PC-3 (cell line): ENCODE results near the gene RSRC1. TPM values are rescaled to one million over a fixed set of nuclear protein-coding genes. Genes with fewer than 3 reads are reported as not detected.

ENCODE experiments used
- ATAC-seq: fragments of 200-7000 bp; cut with Tn5 transposase; 2 replicates; pipeline ENCODE4 v1.9.1; 2020; ENCODE audit warnings: mild to moderate bottlenecking, moderate library complexity
- BruUV-seq: library from RNA; stranded (reverse); fragments of 400-500 nt; replicated peaks from 2 replicates; lab custom pipeline; 2021; lab: Mats Ljungman, UMichigan
- CTCF ChIA-PET: fragments of 300-600 bp; sonication (Branson Sonifier 250); formaldehyde crosslinking; loops from one replicate; lab custom pipeline; 2022; ENCODE audit warnings: antibody characterized with exemption; lab: Charles Lee
- POLR2A ChIA-PET: fragments of 300-600 bp; sonication (Branson Sonifier 250); formaldehyde crosslinking; loops from one replicate; lab custom pipeline; 2022; ENCODE audit warnings: antibody characterized with exemption; ENCODE audit not compliant: unreplicated experiment; lab: Charles Lee
- DNase-seq: peaks from one replicate; pipeline ENCODE4 v3.0.0-alpha.2; 2015
- H2AFZ ChIP-seq: fragments of 300-600 bp; sonication (generic); 2 replicates; pipeline ENCODE4 v1.6.0; 2016; ENCODE audit warnings: antibody characterized with exemption, low read length
- H3F3A ChIP-seq: fragments of 300-600 bp; sonication (generic); one replicate; pipeline ENCODE4 v1.6.0; 2017; ENCODE audit warnings: antibody characterized with exemption, low read length, control low read depth, mild to moderate bottlenecking; ENCODE audit not compliant: unreplicated experiment
- H3K27ac ChIP-seq: fragments of 300-600 bp; sonication (generic); 2 replicates; pipeline ENCODE4 v1.5.1; 2016; ENCODE audit warnings: mild to moderate bottlenecking, low read length
- H3K27me3 ChIP-seq: fragments of 300-600 bp; sonication (generic); 2 replicates; pipeline ENCODE4 v1.6.1; 2016; ENCODE audit warnings: low read length, mixed read lengths
- H3K36me3 ChIP-seq: fragments of 300-600 bp; sonication (generic); 2 replicates; pipeline ENCODE4 v1.6.1; 2016; ENCODE audit warnings: low read depth, mixed run types, low read length, mixed read lengths
- H3K4me1 ChIP-seq: fragments of 300-600 bp; sonication (generic); 2 replicates; pipeline ENCODE4 v1.5.1; 2016; ENCODE audit warnings: low read length; ENCODE audit not compliant: insufficient read depth
- H3K4me2 ChIP-seq: fragments of 300-600 bp; sonication (generic); 2 replicates; pipeline ENCODE4 v1.6.0; 2016; ENCODE audit warnings: low read length
- H3K4me3 ChIP-seq: fragments of 300-600 bp; sonication (generic); 2 replicates; pipeline ENCODE4 v1.5.1; 2016; ENCODE audit warnings: mild to moderate bottlenecking, low read length, mixed read lengths
- H3K79me2 ChIP-seq: fragments of 300-600 bp; sonication (generic); 2 replicates; pipeline ENCODE4 v1.6.1; 2017; ENCODE audit warnings: low read length, mixed read lengths
- H3K9ac ChIP-seq: fragments of 300-600 bp; sonication (generic); 2 replicates; pipeline ENCODE4 v1.6.0; 2016; ENCODE audit warnings: mild to moderate bottlenecking, low read length
- H3K9me2 ChIP-seq: fragments of 300-600 bp; sonication (generic); replicated peaks from 2 replicates; pipeline ENCODE4 v1.6.1; 2016; ENCODE audit warnings: mixed run types, low read length, mixed read lengths
- H3K9me3 ChIP-seq: fragments of 300-600 bp; sonication (generic); 2 replicates; pipeline ENCODE4 v1.6.1; 2016; ENCODE audit warnings: low read length, mixed read lengths
- H4K20me1 ChIP-seq: fragments of 300-600 bp; sonication (generic); 2 replicates; pipeline ENCODE4 v1.6.1; 2016; ENCODE audit warnings: low read length, mixed read lengths
- EZH2 ChIP-seq: fragments of 300-600 bp; sonication (generic); IDR thresholded peaks from one replicate; pipeline ENCODE4 v1.6.1; 2017; ENCODE audit warnings: antibody characterized with exemption, mild to moderate bottlenecking, low read length; ENCODE audit not compliant: unreplicated experiment
- EZH2phosphoT487 ChIP-seq: fragments of 300-600 bp; sonication (generic); IDR thresholded peaks from 2 replicates; pipeline ENCODE4 v1.6.1; 2018; ENCODE audit warnings: mild to moderate bottlenecking, antibody characterized with exemption, low read length, borderline replicate concordance
- intact Hi-C: fragments of 100-400 bp; cut with micrococcal nuclease; formaldehyde crosslinking; loops from 2 replicates; pipeline ENCODE4 v1.9.0; 2023
- total RNA-seq: library from RNA; depleted of rRNA; stranded (reverse); fragments of >200 nt; gene quantifications from 2 replicates; pipeline ENCODE4 v1.2.3, GENCODE V29; 2014
- TF ChIP-seq, protein P1 (sequence below): fragments of 300-600 bp; sonication (generic); conservative IDR thresholded peaks from 2 replicates; pipeline ENCODE4 v1.5.1; 2017; ENCODE audit warnings: antibody characterized with exemption, low read depth, mild to moderate bottlenecking, low read length

Gene RSRC1
- total RNA-seq, 1 experiment from 2014 or later, result 39.5 TPM

DNA sequence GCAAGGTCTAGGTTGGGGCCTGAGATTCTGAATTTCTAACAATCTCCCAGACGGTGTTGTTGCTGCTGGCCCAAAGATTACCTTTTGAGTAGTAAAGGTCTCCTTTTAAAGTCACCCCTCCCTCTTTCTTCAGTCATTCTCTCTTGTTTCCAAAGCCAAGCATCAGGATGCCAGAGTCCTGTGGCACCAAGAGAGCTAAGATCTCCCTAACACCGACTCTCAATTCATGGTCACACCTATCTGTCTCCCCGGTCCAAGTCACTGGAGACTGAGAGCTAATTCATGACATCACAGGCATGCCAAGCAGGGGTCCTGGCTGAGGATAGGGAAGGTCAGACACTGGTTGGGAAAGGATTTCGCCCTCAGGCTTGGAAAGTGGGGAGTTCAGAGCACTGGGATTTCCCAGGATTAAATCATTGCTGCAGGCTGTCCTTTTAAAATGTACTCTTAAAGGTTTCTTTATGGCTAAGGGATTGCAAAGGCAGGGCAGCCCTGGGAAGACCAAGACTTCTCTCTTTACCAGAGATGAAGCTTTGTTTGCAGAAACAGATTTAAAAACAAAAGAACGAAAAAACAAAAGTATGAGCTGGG, 11.0 kb upstream of the RSRC1 start:
- no peaks in the 10 kb centered on the region for H3K9me3 ChIP-seq
- H2AFZ ChIP-seq, result no peak overlapping the region
- H4K20me1 ChIP-seq, result no peaks in the 10 kb centered on the region
- intact Hi-C loops, result no loop called here
- CTCF ChIA-PET, result no interaction called here
- H3K27ac ChIP-seq, result no peak overlapping the region
- H3K9ac ChIP-seq, result no peak overlapping the region
- POLR2A ChIA-PET, result no interaction called here
- no TSS peak for BruUV-seq
- no peak for DNase-seq
- peaks cover 4% of the 10 kb centered on the region for H3K27me3 ChIP-seq
- no peaks in the 10 kb centered on the region for H3K79me2 ChIP-seq
- H3F3A ChIP-seq, result no peaks in the 10 kb centered on the region
- H3K4me1 ChIP-seq, result no peaks in the 10 kb centered on the region
- no peak overlapping the region for H3K4me2 ChIP-seq
- no peaks in the 10 kb centered on the region for H3K36me3 ChIP-seq
- ATAC-seq, result no peak
- TF ChIP-seq EZH2 (no peak), EZH2phosphoT487 (no peak)
- TF ChIP-seq, protein P1, sequence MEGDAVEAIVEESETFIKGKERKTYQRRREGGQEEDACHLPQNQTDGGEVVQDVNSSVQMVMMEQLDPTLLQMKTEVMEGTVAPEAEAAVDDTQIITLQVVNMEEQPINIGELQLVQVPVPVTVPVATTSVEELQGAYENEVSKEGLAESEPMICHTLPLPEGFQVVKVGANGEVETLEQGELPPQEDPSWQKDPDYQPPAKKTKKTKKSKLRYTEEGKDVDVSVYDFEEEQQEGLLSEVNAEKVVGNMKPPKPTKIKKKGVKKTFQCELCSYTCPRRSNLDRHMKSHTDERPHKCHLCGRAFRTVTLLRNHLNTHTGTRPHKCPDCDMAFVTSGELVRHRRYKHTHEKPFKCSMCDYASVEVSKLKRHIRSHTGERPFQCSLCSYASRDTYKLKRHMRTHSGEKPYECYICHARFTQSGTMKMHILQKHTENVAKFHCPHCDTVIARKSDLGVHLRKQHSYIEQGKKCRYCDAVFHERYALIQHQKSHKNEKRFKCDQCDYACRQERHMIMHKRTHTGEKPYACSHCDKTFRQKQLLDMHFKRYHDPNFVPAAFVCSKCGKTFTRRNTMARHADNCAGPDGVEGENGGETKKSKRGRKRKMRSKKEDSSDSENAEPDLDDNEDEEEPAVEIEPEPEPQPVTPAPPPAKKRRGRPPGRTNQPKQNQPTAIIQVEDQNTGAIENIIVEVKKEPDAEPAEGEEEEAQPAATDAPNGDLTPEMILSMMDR, result no peak
- H3K9me2 ChIP-seq, result no peaks in the 10 kb centered on the region
- no peak overlapping the region for H3K4me3 ChIP-seq

DNA sequence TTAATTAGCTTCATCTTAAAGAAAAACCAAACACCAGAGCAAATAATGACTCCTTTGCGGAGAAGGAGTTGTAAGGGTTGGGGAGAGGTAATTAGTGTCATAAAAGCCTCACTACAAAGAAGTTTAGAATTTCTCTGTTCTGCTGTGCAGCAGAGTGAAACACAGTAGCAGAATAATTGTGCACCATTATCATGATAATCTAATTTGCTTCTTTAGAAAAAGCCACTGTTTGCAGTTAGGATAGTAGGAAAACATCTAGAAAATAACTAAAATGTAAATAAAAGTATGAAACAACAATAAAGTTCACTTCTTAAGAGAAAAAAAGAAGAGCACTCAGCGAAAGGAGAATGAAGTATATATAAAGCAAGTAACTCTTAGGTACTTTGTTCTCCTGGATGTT, 9.2 kb upstream of the RSRC1 start:
- POLR2A ChIA-PET, result no interaction called here
- H3K79me2 ChIP-seq, result no peaks in the 10 kb centered on the region
- no peaks in the 10 kb centered on the region for H4K20me1 ChIP-seq
- BruUV-seq, result no TSS peak
- ATAC-seq, result no peak
- no peak overlapping the region for H3K27ac ChIP-seq
- H3K9me2 ChIP-seq, result no peaks in the 10 kb centered on the region
- intact Hi-C loops, result no loop called here
- no peaks in the 10 kb centered on the region for H3K36me3 ChIP-seq
- no peak overlapping the region for H3K4me2 ChIP-seq
- no peaks in the 10 kb centered on the region for H3F3A ChIP-seq
- no peak for DNase-seq
- H3K27me3 ChIP-seq, result peaks cover 4% of the 10 kb centered on the region
- no peaks in the 10 kb centered on the region for H3K9me3 ChIP-seq
- TF ChIP-seq EZH2phosphoT487, result no peak
- TF ChIP-seq EZH2, result no peak
- TF ChIP-seq, protein P1, result no peak
- H3K9ac ChIP-seq, result no peak overlapping the region
- no peak overlapping the region for H3K4me3 ChIP-seq
- CTCF ChIA-PET, result no interaction called here
- H3K4me1 ChIP-seq, result no peaks in the 10 kb centered on the region
- H2AFZ ChIP-seq, result no peak overlapping the region

DNA sequence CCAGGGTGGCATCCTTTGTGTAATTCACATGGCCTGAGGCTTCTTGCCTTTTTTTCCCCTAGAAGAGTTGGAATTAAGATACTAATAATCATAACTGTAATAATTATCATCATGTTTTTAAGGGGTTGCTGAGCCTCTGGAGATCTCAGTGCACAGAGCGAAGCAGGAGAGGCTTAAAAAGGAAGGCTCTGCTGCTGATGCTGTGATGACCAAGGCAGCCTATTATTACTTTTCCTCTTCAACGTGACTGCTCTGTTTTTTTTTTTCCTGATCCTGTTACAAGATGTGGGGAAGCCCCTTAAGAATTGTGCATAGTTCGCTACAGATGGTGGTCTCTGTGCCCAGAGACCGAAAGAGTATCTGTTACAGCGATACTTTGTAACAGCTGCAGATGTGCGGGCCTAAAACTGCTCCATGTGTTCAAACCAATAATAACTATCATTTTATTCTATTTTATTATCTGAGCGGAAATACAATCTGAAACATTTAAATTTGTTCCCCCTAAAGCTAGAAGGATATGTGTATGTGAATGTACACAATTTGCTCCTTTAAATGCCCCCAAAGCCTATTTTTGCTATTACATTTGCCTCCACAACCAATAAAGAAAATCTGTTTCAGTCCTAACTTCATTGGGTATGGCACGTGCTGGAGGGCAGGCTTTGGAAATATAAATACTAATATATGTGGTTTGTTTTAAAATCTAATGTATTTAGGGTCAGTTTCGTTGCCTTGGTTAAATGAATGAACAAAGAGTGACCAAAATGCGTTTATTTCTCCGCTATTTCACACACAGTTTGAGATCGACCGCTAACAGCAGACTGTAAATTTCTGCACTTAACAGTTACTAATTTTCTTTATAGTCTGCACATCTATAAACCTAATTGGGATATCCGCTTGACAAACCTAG, 8.3 kb upstream of the RSRC1 start:
- DNase-seq, result no peak
- ATAC-seq, result no peak
- H4K20me1 ChIP-seq, result no peaks in the 10 kb centered on the region
- H3K27ac ChIP-seq, result no peak overlapping the region
- H3K4me3 ChIP-seq, result no peak overlapping the region
- intact Hi-C loops, result no loop called here
- BruUV-seq, result no TSS peak
- no peak overlapping the region for H2AFZ ChIP-seq
- no peaks in the 10 kb centered on the region for H3K36me3 ChIP-seq
- POLR2A ChIA-PET, result no interaction called here
- H3K4me1 ChIP-seq, result no peaks in the 10 kb centered on the region
- H3F3A ChIP-seq, result no peaks in the 10 kb centered on the region
- H3K9me2 ChIP-seq, result no peaks in the 10 kb centered on the region
- peaks cover 4% of the 10 kb centered on the region for H3K27me3 ChIP-seq
- H3K4me2 ChIP-seq, result no peak overlapping the region
- no peaks in the 10 kb centered on the region for H3K9me3 ChIP-seq
- H3K79me2 ChIP-seq, result no peaks in the 10 kb centered on the region
- no peak overlapping the region for H3K9ac ChIP-seq
- TF ChIP-seq EZH2phosphoT487 (no peak), EZH2 (no peak)
- TF ChIP-seq, protein P1, result no peak
- CTCF ChIA-PET, result no interaction called here
